Left cardiac atrium (tissue), 4 donors: ENCODE measurements around the gene NBPF9. TPM values are rescaled to one million over a fixed set of nuclear protein-coding genes. Genes with fewer than 3 reads are reported as not detected.
"Not testable (repeated sequence)": the region's sequence is repeated elsewhere in the genome, so short reads cannot be mapped to it uniquely, and the experiment has no call there.

ENCODE experiments used
- ATAC-seq, 2 donors: fragments of 200-7000 bp; cut with Tn5 transposase; one replicate each; pipeline ENCODE4 v1.9.1; 2020; ENCODE audit warnings: mild to moderate bottlenecking in 2 of 2, moderate library complexity in 2 of 2
- DNase-seq: peaks from one replicate; pipeline ENCODE4 v3.0.0-alpha.2; 2020
- intact Hi-C, 2 donors: fragments of 100-400 bp; cut with DNase I; formaldehyde crosslinking; loops; one replicate each; pipeline versions ENCODE4 v1.14.1 to v1.15.1; 2022 to 2023
- long read RNA-seq: library from polyadenylated mRNA; unstranded; transcript quantifications from one replicate; pipeline ENCODE4 v2.0.0, GENCODE V29; 2021
- total RNA-seq, 2 donors: library from RNA; stranded (reverse); fragmentation: NEBNext Ultra II Directional; extraction: Animal tissue kit (Norgen Biotek cat#: 25700); gene quantifications; one replicate each; pipeline ENCODE4 v1.2.1, GENCODE V29; 2021
- donor health status: DM: no; HTN: yes; CAD: no.
- donor health status: DM: no; HTN: yes; CAD: no; lungs with severe emphysema.
- donor health status: DM: yes; HTN: yes; CAD: no.
- donor health status: Dilated cardiomyopathy.

NBPF9 gene, protein sequence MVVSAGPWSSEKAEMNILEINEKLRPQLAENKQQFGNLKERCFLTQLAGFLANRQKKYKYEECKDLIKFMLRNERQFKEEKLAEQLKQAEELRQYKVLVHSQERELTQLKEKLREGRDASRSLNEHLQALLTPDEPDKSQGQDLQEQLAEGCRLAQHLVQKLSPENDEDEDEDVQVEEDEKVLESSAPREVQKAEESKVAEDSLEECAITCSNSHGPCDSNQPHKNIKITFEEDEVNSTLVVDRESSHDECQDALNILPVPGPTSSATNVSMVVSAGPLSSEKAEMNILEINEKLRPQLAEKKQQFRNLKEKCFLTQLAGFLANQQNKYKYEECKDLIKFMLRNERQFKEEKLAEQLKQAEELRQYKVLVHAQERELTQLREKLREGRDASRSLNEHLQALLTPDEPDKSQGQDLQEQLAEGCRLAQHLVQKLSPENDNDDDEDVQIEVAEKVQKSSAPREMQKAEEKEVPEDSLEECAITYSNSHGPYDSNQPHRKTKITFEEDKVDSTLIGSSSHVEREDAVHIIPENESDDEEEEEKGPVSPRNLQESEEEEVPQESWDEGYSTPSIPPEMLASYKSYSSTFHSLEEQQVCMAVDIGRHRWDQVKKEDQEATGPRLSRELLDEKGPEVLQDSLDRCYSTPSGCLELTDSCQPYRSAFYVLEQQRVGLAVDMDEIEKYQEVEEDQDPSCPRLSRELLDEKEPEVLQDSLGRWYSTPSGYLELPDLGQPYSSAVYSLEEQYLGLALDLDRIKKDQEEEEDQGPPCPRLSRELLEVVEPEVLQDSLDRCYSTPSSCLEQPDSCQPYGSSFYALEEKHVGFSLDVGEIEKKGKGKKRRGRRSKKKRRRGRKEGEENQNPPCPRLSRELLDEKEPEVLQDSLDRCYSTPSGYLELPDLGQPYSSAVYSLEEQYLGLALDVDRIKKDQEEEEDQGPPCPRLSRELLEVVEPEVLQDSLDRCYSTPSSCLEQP (N-terminal part only)
- total RNA-seq: 10 to 100 TPM in 1 of 2 donors, 1 to 10 TPM in 1; 5.9 to 11.8 TPM
- long read RNA-seq, partial matches to known transcripts: 1 of 13 reads
- long read RNA-seq, other reads (novel, unspliced or antisense): 12 of 13 reads

DNA sequence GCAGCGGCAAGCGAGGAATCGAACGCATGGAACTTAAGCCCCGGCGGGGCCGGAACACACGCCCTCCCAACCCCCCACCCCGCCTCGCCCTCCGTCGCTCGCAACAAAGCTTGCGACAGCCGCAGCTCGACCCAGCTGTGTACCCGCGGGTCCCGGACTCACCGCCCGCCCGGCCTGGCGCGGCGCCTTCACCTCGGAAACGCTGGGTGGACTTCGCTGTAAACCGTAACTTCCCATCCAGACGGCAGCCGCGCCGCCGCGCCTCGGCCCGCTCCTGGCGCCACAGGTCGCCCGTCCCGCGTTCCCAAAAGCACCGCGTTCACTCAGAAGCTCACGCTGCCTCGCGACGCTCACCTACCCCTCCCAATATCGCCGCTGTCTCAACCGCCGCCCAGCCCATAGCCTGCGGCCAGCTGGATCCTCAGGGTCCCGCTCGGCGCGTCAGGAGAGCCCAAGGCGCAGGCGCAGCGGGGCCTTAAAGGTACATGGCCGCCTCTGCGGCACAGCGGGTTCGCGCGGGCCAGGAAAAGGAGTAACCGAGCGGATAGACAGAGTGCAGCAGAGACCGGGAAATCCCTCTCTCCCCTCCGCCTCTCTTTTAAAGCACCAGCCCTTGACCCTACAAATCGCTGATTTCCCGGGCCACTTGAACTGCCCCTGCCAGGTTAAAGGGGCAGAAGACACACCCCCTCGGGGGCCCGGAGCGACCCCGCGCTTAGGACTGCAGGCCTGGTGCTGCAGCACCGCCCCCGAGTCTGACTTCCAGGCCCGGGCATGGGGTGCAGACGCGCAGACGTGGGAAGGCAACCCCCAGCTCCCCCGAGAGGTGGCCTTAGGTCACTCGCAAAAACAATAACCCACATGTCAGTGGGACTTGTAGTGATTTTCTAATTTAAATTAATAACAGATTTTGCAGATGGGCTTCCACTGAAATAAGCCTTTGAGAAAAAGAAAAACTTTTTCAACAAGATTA is at the start of gene NBPF9:
NBPF9 (minus strand) TSS at position 443 of the 973 bp plus-strand sequence. CDS start 21,412 bp downstream, outside the sequence.
- intact Hi-C loops: not testable (repeated sequence)
- DNase-seq: peak; percentile 65
- ATAC-seq: peak; percentile 99 to 100

DNA sequence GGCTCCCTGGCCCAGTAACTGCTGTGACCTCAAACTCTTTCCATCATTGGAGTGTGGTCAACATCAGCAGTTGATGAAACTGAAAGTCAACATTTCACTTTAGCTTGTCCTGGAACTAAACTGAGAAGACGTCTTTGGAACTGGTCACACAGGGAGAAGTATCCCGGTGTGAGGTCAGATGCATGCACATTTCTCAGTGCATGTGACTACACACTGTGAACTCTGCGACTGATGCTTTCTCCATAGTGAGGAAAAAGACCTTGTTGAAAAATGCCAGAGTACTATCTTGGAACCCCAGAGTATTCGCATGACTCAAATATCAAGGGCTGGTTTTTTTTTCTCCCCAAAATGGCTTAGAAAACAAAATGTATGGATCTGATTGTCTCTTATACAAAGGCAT is 46.6 kb upstream of the NBPF9 start:
- ATAC-seq, intact Hi-C loops, DNase-seq: not testable (repeated sequence)

DNA sequence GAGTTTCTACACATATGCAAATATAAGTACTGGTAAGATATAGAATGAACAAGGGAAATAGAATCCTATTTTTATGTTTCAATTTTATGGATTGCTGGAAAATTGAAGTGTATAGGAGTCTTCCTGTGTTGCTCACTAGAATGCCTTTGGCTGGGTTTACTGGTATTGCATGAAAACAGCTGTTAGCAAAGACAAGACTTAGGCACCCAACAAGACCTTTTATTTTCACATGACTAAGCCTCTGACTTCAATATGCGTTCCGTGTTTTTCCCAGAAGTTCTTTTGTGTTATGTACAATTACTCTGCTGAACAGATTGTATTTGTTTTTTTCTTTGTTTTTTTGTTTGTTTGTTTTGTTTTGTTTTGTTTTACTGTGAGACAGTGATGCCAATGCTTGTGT is 34.2 kb upstream of the NBPF9 start:
- intact Hi-C loops, DNase-seq, ATAC-seq: not testable (repeated sequence)

DNA sequence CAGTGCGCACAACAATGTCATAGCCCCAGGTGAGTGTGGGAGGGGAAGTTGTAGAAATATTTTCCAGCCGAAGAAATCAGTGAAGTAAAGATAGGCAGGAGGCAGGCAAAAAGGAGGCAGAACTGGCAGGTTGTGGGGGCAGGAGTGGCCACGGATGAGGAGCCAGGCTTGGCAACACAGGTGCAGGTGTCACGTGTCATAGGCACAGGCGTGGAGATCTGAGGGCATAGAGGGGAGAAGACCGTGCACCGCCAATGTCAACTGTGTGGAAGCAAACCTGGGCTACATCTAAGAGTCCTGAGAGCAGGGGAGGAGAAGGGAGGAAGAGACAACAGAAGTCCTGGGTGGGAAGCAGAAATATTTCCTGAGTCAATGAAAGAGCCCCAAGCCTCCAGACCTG is 27.6 kb upstream of the NBPF9 start:
- not testable (repeated sequence) for DNase-seq, ATAC-seq

DNA sequence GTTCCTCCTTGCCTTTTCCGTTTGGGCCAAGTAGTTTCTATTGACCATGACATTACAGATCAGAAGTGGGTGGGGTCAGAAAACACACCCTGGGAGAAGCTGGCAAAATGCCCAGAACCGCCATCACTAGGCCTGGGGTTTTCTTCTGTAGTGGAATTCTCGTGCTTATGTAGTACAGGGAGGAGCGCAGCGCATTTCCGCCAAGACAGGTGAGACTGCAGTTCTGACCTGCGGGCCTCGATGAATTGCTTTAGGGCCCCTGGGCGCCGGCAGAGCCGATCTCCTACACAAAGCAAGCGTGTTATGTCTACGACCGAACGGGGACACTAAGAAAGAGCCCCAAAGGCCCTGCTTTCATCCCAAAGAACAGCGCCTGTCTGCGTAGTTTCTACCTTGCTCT is 25.9 kb upstream of the NBPF9 start:
- DNase-seq, intact Hi-C loops, ATAC-seq: not testable (repeated sequence)

More for the DNA sequence above, 27.6 kb upstream of the NBPF9 start:
- intact Hi-C loops: not testable (repeated sequence)

DNA sequence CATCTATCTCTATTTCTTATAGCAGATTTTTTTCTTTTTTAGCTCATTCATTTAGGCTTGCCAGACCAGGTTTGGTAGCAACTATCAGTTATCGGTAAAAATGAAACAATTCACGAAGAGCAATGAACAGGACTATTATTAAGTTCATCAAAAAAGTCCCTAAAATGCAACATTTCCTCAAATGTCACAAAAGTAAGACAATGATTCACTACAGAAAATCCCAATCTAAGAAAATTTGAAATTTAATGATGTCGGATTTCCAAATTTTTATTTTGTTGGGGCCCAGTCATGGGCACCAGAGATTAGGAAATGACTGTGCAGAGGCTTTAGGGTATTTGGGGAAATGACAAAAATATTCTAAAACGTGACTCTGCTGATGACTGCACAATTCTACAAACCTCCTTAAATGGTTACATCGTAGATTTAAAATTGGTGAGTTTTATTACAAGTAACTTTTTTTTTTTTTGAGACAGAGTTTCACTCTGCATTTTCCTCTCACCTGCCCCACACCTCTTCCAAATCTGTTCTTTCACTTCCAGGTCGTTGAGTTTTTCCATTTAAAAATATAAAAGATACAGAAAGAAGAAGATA is 23.3 kb upstream of the NBPF9 start:
- DNase-seq, intact Hi-C loops: not testable (repeated sequence)

DNA sequence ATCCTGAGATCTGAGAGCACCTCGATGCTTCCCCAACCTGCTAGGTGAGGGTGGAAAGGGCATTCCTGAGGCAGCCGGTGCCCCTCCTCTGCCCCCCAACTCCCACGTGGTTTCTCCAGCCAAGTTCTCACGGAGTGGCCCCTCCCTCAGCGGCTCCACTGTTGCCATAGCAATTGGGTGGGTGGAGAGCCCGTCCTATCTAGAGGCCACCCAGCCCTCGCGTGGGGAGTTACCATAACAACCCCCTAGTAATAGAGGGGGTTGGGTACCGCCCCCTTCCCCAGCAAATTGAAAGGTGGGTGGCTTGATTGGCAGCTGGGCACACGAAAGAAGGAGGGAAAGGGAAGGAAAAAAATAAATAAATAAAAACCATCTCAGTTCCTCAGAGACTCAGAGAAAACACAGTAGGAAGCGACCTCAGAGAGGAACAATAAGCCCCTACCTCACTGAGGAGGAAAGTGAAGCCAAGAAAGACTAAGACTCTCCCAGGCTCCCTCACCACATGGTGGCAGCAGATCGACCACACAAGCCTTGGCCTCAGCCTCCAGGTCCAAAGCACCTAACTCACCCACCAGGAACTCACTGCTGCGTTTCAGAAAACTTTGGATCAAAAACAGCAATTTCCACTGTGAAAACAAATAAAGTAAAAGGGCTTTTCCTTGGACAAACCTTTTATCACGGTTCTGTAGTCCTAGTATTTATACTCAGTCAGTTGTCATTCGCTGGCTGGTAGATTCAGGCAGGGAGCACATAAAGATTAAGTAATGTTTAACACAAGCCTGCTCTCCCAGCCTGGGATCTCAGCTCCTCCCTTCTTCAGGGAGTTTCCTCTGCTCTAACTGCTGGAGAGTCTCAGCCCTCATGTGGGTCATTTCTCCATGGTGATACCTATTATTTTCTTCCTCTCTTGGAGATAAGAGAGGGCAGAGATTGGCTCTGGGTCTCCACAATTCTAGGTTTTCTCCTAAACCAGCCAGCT is 20.9 kb upstream of the NBPF9 start:
- peak in 1 of 2 donors; percentile 19 for ATAC-seq
- DNase-seq, intact Hi-C loops: not testable (repeated sequence)

More for the DNA sequence above, 23.3 kb upstream of the NBPF9 start:
- not testable (repeated sequence) for ATAC-seq

DNA sequence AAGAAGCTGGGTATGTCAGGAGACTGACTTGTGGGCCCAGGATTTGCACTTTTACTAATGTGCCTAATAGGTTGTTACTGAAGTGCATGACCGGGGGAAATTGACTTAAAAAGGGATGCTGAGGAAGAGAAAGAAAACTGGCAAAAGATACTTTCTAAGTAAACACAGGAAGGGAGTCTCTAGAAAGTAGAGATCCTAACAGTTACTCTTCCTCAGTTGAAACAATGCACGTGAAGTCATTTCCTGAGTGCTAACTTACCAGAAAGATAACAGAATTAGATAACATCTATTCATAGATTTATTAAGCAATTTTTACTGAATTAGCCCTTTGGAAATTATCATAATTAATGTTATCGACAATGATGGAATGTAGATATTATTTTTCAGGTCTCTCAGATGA is 9.5 kb upstream of the NBPF9 start:
- ATAC-seq, intact Hi-C loops, DNase-seq: not testable (repeated sequence)

DNA sequence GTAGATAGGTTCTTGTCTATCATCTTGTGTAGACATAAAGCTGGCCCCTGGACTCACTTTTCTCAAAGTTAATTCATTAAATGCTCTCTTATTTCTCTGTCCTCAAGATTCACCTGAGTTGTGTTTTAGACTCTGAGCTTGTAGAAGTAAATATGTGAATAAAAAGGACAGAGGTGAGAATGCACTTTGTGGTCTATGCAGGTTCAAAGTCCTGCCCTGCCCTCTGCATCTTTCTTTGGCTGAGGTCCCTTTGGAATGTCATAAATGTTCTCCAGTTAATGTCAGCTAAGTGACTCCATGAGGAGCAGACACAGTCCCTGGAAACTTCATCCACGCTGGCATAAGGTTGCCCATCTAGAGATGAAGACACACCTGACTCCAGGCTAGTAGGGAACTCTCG is 7.0 kb upstream of the NBPF9 start:
- intact Hi-C loops, ATAC-seq, DNase-seq: not testable (repeated sequence)

DNA sequence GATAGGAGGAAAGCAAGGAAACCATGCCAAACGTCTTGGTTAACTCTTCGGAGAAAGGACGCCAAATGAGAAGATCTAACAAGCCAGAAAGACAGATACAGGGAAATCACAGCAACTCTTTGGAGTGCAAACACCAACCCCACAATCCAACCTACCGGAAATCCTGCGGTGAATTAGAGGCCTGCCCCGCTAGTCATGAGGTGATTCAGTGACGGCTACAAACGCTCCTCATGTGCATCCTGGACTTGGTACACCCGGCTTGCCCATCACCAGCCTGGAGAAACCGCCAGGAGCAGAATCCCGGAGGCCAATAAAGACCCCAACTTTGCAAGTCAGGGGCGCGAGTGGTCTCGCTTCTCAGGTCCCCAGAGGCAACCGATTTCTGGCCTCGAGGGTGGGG is 777 bp downstream of the NBPF9 start:
- DNase-seq: peak; percentile 31
- intact Hi-C loops: not testable (repeated sequence)

DNA sequence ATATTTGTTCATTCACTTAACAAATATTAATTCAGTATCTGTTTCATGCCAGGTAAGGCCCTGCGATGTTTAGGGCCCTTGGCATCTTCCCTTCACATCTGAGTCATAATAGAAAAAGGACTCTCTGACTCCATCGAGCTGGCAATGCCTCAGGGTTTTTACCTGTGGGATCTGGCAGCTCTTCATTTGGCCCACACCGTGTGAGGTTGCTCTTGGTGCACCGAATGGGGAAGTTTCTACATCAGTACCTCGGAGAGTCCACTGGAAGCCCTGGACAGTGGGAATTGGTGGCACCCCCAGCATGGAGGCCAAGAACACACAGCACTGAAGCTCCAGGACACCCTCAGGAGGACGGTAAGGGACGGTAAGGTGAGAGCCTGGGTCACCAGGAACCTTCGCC is 5.1 kb downstream of the NBPF9 start:
- intact Hi-C loops, ATAC-seq, DNase-seq: not testable (repeated sequence)

More for the DNA sequence above, 777 bp downstream of the NBPF9 start:
- peak; percentile 67 to 90 for ATAC-seq

DNA sequence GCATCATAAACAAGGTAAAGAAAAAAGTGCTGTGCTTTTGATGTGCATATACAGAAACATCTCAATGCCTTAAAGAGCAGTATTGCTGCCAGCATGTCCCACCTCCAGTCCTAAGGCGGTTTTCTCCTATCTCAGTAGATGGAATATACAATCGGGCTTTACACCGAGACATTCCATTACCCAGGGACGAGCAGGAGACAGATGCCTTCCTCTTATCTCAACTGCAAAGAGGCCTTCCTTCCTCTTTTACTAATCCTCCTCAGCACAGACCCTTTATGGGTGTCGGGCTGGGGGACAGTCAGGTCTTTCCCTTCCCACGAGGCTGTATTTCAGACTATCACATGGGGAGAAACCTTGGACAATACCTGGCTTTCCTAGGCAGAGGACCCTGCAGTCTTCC is 10.2 kb downstream of the NBPF9 start:
- ATAC-seq, DNase-seq, intact Hi-C loops: not testable (repeated sequence)

DNA sequence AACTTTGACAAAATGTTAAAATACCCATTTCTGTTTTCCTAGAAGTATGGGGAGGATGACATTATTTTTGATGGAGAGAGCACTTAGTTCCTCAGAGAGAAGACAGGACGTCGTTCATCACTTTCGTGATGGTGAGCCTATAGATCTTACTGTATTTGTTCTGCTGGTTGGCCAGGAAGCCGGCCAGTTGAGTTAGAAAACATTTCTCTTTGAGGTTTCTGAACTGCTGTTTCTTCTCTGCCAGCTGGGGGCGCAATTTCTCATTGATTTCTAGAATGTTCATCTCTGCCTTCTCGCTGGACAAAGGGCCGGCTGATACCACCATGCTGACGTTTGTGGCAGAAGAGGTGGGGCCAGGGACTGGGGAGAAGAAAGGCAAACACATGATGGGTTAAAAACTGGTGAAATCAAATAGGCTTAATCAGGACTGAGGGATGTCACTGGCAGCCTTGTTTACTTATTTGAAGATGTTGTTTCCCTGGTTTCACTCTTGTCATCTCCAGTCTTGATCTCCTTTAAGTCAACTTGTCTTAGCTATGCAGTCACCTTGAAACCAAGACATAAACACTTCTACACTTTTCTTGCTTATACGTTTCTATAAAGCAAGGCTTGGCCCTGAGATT is 27.7 kb downstream of the NBPF9 start:
- intact Hi-C loops, ATAC-seq: not testable (repeated sequence)

DNA sequence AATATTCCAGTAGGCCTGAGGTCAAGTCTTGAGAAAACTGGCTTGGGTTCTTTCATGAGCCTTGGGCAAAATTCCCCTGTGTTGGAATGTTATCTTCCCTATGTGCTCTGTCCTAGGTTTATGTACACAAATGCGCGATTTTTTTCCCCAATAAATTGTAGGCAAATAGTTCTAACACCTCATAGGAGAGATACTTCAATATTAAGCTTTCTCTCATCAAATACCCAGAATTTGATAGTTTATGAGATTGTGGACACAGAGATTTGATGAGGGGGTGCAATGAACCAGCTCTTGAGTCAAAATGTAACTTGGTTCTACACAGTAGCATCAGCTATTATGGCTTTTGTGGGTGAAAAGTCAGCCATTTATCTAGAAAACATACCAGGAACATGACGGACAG is 38.7 kb downstream of the NBPF9 start:
- DNase-seq, intact Hi-C loops, ATAC-seq: not testable (repeated sequence)

More for the DNA sequence above, 27.7 kb downstream of the NBPF9 start:
- DNase-seq: not testable (repeated sequence)

DNA sequence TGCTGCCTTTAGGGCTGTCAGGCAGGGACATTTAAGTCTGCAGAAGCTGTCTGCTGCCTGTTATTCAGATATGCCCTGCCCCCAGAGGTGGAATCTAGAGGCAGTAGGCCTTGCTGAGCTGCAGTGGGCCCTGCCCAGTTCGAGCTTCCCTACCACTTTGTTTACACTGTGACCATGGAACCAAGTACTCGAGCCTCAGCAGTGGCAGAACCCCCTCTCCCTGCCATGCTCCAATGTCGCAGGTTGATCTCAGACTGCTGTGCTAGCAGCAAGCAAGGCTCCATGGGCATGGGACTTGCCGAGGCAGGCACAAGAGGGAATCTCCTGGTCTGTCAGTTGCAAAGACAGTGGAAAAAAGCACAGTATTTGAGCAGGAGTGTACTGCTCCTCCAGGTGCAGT is 60.3 kb downstream of the NBPF9 start:
- ATAC-seq, intact Hi-C loops, DNase-seq: not testable (repeated sequence)

DNA sequence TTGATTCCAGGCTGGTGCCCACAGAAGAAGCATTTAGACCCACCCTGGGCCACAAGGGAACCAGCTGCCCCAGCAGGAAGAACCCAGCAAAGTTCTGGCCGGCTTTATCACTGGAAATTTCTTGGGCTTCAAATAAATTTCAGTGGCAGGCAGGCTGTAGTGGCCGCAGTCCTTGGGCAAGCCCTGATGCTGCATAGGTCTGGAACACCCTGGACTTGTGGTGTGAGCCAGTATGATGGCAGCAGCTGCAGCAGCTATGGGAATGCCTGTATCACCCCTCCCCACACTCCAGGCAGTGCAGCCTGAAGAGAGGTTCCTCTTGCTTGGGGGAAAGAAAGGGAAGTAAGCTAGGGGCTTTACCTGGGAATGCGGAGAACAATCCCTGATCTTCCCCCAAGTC is 69.4 kb downstream of the NBPF9 start:
- DNase-seq, intact Hi-C loops, ATAC-seq: not testable (repeated sequence)
